HK-2 (cell line): ENCODE measurements around the gene C1QTNF8.
A peak's percentile ranks its signal among the peaks of the same experiment; 100 is the strongest.
"Not testable (repeated sequence)": the region's sequence is repeated elsewhere in the genome, so short reads cannot be mapped to it uniquely, and the experiment has no call there.

Experiments used
- DNase-seq: peaks from one replicate; pipeline ENCODE4 v3.0.0-alpha.2; 2018; ENCODE audit not compliant: unreplicated experiment

Gene C1QTNF8

GRCh38 chr16:1094124-1094479, 1.9 kb downstream of the C1QTNF8 start:
- DNase-seq = no peak

GRCh38 chr16:1093284-1094123, 2.5 kb downstream of the C1QTNF8 start:
- no peak for DNase-seq

GRCh38 chr16:1092685-1093283, 3.3 kb downstream of the C1QTNF8 start:
- DNase-seq = not testable (repeated sequence)

- DNase-seq = no peak
Measured at GRCh38 chr16:1091992-1092552, 4.0 kb downstream of the C1QTNF8 start.

GRCh38 chr16:1090620-1091587, 5.1 kb downstream of the C1QTNF8 start:
- DNase-seq = peak; percentile 54

- DNase-seq = peak; percentile 61
Measured at GRCh38 chr16:1089822-1090619, 6.0 kb downstream of the C1QTNF8 start.

- no peak for DNase-seq
Measured at GRCh38 chr16:1089439-1089821, 6.6 kb downstream of the C1QTNF8 start.

- DNase-seq = no peak
Measured at GRCh38 chr16:1088295-1089170, 7.5 kb downstream of the C1QTNF8 start.

GRCh38 chr16:1086443-1086842, 9.6 kb downstream of the C1QTNF8 start:
- not testable (repeated sequence) for DNase-seq

GRCh38 chr16:1084971-1085370, 11.1 kb downstream of the C1QTNF8 start:
- no peak for DNase-seq

- peak; percentile 71 for DNase-seq
Measured at GRCh38 chr16:1082952-1083675, 12.9 kb downstream of the C1QTNF8 start.

GRCh38 chr16:1082266-1082951, 13.6 kb downstream of the C1QTNF8 start:
- peak; percentile 75 for DNase-seq

GRCh38 chr16:1081734-1082265, 14.2 kb downstream of the C1QTNF8 start:
- no peak for DNase-seq

- no peak for DNase-seq
Measured at GRCh38 chr16:1080801-1081733, 15.0 kb downstream of the C1QTNF8 start.

GRCh38 chr16:1079786-1080525, 16.1 kb downstream of the C1QTNF8 start:
- DNase-seq = no peak

- no peak for DNase-seq
Measured at GRCh38 chr16:1079341-1079740, 16.7 kb downstream of the C1QTNF8 start.

GRCh38 chr16:1078579-1079021, 17.4 kb downstream of the C1QTNF8 start:
- peak; percentile 51 for DNase-seq
